Natural killer cell treated with Interleukin-12 subunit alpha and Interleukin-12 subunit beta and Interleukin-15 and Interleukin-18, amount 100 ng/mL, for 72 hours (primary cell): Measurements from ENCODE around the gene RETN. TPM values are rescaled to one million over a fixed set of nuclear protein-coding genes. Genes with fewer than 3 reads are reported as not detected.

Experiments used
- ATAC-seq, 2 donors: fragments of 150-1000 bp; cut with Tn5 transposase in 1 of 2; sonication (Bioruptor Pico), chemical (Tn5 transposase) in 1 of 2; 2 replicates each; pipeline ENCODE4 v1.10.0; 2021
- DNase-seq: peaks from one replicate; pipeline ENCODE4 v3.0.0; 2022; ENCODE audit warnings: low spot score
- H3K27ac Mint-ChIP-seq, 2 donors: 1 replicate in 1 of 2; 2 replicates in 1 of 2; pipeline ENCODE4 v1.8.0; 2022; ENCODE audit warnings: mixed read lengths in 2 of 2, mild to moderate bottlenecking in 1 of 2, moderate library complexity in 1 of 2
- H3K27me3 Mint-ChIP-seq, 2 donors: 1 replicate in 1 of 2; 2 replicates in 1 of 2; pipeline ENCODE4 v1.8.0; 2022; ENCODE audit warnings: mixed read lengths in 2 of 2
- H3K36me3 Mint-ChIP-seq: one replicate; pipeline ENCODE4 v1.8.0; 2022; ENCODE audit warnings: mixed read lengths
- H3K4me1 Mint-ChIP-seq, 2 donors: 1 replicate in 1 of 2; 2 replicates in 1 of 2; pipeline ENCODE4 v1.8.0; 2022; ENCODE audit warnings: low read depth in 2 of 2, mixed read lengths in 2 of 2, mild to moderate bottlenecking in 1 of 2
- H3K4me3 Mint-ChIP-seq: one replicate; pipeline ENCODE4 v1.8.0; 2022; ENCODE audit warnings: mixed read lengths
- H3K9me3 Mint-ChIP-seq: 2 replicates; pipeline ENCODE4 v1.8.0; 2022; ENCODE audit warnings: mixed read lengths
- total RNA-seq, 2 donors: library from RNA; stranded (reverse); gene quantifications; one replicate each; pipeline ENCODE4 v1.2.3, GENCODE V29; 2022

RETN gene
- total RNA-seq, 2 donors from 2014 or later = not detected

DNA sequence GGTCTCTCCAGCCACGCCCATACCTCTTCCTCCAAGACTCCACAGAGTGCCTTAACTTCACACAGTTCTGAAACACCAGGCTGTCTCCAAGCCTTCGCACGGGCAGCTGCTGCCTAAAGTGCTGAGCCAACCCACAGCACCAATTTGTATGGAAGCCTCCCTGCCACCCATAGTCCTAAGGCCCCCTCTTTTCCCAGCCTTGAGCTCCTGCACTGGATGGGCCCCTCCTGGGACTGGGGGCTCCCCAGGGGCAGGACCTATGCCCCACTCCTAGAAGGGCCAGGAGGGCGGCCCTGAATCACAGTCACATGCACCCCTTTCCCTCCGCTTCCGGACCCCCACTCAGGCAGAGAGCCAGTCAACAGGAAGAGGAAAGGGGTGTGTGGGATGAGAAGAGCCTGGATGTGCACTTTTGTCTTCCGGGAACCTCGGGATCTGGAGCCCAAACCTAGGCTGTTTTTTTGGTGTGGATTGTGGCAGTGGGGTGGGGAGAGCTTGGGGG is 38.2 kb downstream of the RETN start:
- H3K9me3 Mint-ChIP-seq = no peaks in the 10 kb centered on the region
- H3K27me3 Mint-ChIP-seq = peaks cover 8 to 16% of the 10 kb centered on the region in 2 donors
- H3K4me3 Mint-ChIP-seq = peak overlapping the region; percentile 38
- DNase-seq (no peak), ATAC-seq (no peak)
- peak overlapping the region in 1 of 2 donors; percentile 17 for H3K27ac Mint-ChIP-seq
- H3K36me3 Mint-ChIP-seq = no peaks in the 10 kb centered on the region
- H3K4me1 Mint-ChIP-seq = peaks cover 16 to 20% of the 10 kb centered on the region in 2 donors

DNA sequence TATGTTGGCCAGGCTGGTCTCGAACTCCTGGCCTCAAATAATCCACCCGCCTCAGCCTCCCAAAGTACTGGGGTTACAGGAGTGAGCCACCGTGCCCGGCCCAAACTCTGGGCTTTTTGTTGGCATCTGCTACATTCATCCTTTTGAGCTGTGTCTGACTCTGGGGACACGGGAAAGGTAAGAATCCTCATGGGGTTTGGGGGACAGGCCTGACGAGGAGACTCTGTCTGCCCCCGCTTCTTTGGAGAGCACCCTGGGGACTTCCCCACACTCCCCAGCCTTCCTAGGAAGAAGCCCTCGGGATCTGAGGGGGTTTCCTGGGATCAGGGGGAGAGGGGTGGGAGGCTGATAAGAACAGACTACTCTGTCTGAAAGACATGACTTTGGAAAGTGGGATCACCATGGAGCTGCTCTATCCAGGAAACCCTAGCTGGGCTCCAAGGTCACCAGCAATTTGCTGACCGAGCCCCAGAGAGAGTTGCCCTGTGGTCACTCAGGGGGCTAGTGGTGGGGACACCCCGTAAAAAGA is 41.1 kb downstream of the RETN start:
- DNase-seq = no peak
- Mint-ChIP-seq H3K9me3 (no peaks in the 10 kb centered on the region), H3K4me3 (no peak overlapping the region), H3K27me3 (peaks cover 0 to 14% of the 10 kb centered on the region in 2 donors), H3K4me1 (peaks cover 15 to 16% of the 10 kb centered on the region in 2 donors), H3K36me3 (no peaks in the 10 kb centered on the region), H3K27ac (no peak overlapping the region)
- ATAC-seq = no peak

DNA sequence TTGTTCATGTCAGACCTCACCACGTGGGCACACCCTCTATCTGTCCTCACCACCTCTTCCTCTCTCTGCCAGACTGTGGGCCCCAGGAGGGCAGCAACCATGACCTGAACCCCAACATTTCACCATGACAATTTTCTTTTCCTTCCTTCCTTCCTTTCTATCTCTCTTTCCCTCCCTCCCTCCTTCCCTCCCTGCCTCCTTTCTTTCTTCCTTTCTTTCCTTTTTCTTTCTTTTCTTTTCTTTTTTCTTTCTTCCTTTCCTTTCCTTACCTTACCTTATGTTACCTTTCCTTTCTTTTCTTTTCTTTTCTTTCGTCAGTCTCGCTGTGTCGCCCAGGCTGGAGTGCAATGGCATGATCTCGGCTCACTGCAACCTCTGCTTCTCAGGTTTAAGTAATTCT is 41.8 kb downstream of the RETN start:
- H3K4me3 Mint-ChIP-seq = no peak overlapping the region
- H3K27ac Mint-ChIP-seq = no peak overlapping the region
- peaks cover 11 to 14% of the 10 kb centered on the region in 2 donors for H3K4me1 Mint-ChIP-seq
- no peaks in the 10 kb centered on the region for H3K9me3 Mint-ChIP-seq
- no peaks in the 10 kb centered on the region for H3K36me3 Mint-ChIP-seq
- peaks cover 0 to 13% of the 10 kb centered on the region in 2 donors for H3K27me3 Mint-ChIP-seq
- ATAC-seq = no peak
- no peak for DNase-seq

DNA sequence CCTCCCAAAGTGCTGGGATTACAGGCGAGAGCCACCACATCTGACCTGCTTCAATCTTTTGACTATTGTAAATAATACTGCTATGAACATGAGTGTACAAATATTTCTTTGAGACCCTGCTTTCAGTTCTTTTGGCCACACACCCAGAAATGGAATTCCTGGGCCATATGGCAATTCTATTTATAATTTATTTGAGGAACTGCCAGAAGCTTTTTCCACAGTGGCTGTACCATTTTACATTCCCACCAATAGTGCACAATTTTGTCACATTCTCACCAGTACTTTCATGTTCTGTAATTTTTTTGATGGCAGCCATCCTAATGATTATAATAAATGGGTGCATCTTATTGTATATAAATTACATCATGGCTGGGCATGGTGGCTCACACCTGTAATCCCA is 46.8 kb downstream of the RETN start:
- ATAC-seq (no peak), DNase-seq (no peak)
- Mint-ChIP-seq H3K9me3 (no peaks in the 10 kb centered on the region), H3K4me1 (no peaks in the 10 kb centered on the region), H3K36me3 (no peaks in the 10 kb centered on the region), H3K27ac (no peak overlapping the region), H3K27me3 (peaks cover 0 to 4% of the 10 kb centered on the region in 2 donors), H3K4me3 (no peak overlapping the region)

DNA sequence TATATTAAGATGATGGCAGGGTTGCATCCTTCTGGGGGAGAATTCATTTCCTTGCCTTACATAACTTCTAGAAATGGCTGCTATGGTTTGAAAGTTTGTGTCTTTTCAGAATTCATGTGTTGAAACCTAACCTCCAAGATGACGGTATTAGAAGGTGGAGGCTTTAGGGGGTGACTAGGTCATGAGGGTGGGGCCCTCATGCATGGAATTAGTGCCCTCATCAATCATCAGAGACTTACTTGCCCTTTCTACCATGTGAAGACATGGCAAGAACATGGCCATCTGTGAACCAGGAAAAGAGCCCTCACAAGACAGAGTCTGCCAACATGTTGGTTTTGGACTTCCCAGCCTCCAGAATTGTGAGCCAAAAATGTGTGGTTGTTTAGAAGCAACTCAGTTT is 47.9 kb downstream of the RETN start:
- H3K36me3 Mint-ChIP-seq = no peaks in the 10 kb centered on the region
- no peaks in the 10 kb centered on the region for H3K4me1 Mint-ChIP-seq
- H3K27ac Mint-ChIP-seq = no peak overlapping the region
- H3K27me3 Mint-ChIP-seq = peaks cover 0 to 2% of the 10 kb centered on the region in 2 donors
- H3K9me3 Mint-ChIP-seq = no peaks in the 10 kb centered on the region
- no peak for DNase-seq
- no peak for ATAC-seq
- no peak overlapping the region for H3K4me3 Mint-ChIP-seq

DNA sequence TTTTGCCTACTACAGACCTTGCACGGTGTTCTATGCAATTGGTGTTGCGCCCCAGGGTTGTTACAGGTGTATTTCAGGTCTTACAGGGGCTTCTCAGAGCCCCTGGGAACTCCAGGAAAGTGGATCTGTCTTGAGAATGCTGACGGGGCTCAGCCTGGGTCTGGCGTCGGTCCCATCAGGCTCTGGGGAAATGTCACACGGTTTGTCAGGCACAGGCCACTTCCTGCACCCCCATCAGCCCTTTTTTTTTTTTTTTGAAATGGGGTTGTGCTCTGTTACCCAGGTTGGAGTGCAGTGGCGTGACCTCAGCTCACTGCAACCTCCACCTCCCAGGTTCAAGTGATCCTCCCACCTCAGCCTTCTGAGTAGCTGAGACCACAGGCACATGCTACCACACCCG is 49.8 kb downstream of the RETN start:
- H3K27ac Mint-ChIP-seq = no peak overlapping the region
- H3K4me1 Mint-ChIP-seq = no peaks in the 10 kb centered on the region
- no peak overlapping the region for H3K4me3 Mint-ChIP-seq
- no peaks in the 10 kb centered on the region for H3K36me3 Mint-ChIP-seq
- ATAC-seq (no peak), DNase-seq (no peak)
- H3K9me3 Mint-ChIP-seq = no peaks in the 10 kb centered on the region
- H3K27me3 Mint-ChIP-seq = peaks cover 8% of the 10 kb centered on the region in 2 donors

Other genes starting within 250 kb of the RETN start
- gene PEX11G, start 180.0 kb upstream of the RETN start, total RNA-seq = 1 to 10 TPM; 1.2 to 1.4 TPM
- 10 to 100 TPM; 10.2 to 15.6 TPM for gene ZNF358, start 152.9 kb upstream of the RETN start, total RNA-seq
- 10 to 100 TPM; 26.0 to 41.2 TPM for gene MCOLN1, start 146.4 kb upstream of the RETN start, total RNA-seq
- gene PNPLA6, start 133.3 kb upstream of the RETN start, total RNA-seq = 100 to 1,000 TPM; 259 to 369 TPM
- 1 to 10 TPM in 1 of 2 donors, under 1 TPM in 1; 0.36 to 1.2 TPM for gene CAMSAP3, start 73.2 kb upstream of the RETN start, total RNA-seq
- 10 to 100 TPM; 42.2 to 46.1 TPM for gene XAB2, start 39.5 kb upstream of the RETN start, total RNA-seq
- 10 to 100 TPM; 75.9 to 95.7 TPM for gene PET100, start 39.3 kb upstream of the RETN start, total RNA-seq
- 1 to 10 TPM; 1.2 to 1.5 TPM for gene PCP2, start 35.3 kb upstream of the RETN start, total RNA-seq
- gene STXBP2, start 31.9 kb upstream of the RETN start, total RNA-seq = 100 to 1,000 TPM; 233 to 247 TPM
- gene MCEMP1, start 8.0 kb downstream of the RETN start, total RNA-seq = not detected
- 10 to 100 TPM; 57.9 to 75.7 TPM for gene TRAPPC5, start 11.8 kb downstream of the RETN start, total RNA-seq
- under 1 TPM in 1 of 2 donors, not detected in 1; 0.78 TPM for gene FCER2, start 33.1 kb downstream of the RETN start, total RNA-seq
- gene CLEC4G, start 63.1 kb downstream of the RETN start, total RNA-seq = not detected
- not detected for gene CD209, start 78.5 kb downstream of the RETN start, total RNA-seq
- not detected for gene CLEC4M, start 94.2 kb downstream of the RETN start, total RNA-seq
- gene EVI5L, start 161.2 kb downstream of the RETN start, total RNA-seq = 10 to 100 TPM in 1 of 2 donors, 1 to 10 TPM in 1; 7.8 to 11.5 TPM
- gene PRR36, start 205.3 kb downstream of the RETN start, total RNA-seq = not detected
- not detected for gene LRRC8E, start 219.5 kb downstream of the RETN start, total RNA-seq
- gene MAP2K7, start 234.8 kb downstream of the RETN start, total RNA-seq = 10 to 100 TPM; 45.2 to 47.1 TPM
- gene TGFBR3L, start 245.8 kb downstream of the RETN start, total RNA-seq = 1 to 10 TPM; 4.7 to 5.6 TPM